Trophoblast cell (in vitro differentiated cells and primary cell): Measurements from ENCODE around the gene OLFM1.

Experiments
- DNase-seq, 2 donors: peaks; one replicate each; pipeline ENCODE4 v3.0.0-alpha.2; 2016
- H2AFZ ChIP-seq: 2 replicates; pipeline ENCODE4 v1.6.1; 2013; ENCODE audit warnings: low read length, moderate library complexity, mild to moderate bottlenecking; ENCODE audit not compliant: insufficient read depth, poor library complexity
- H2AK5ac ChIP-seq: 2 replicates; pipeline ENCODE4 v1.6.1; 2013; ENCODE audit warnings: mild to moderate bottlenecking, low read length
- H2BK120ac ChIP-seq: 2 replicates; pipeline ENCODE4 v1.6.1; 2013; ENCODE audit warnings: low read length, mild to moderate bottlenecking, moderate library complexity; ENCODE audit not compliant: insufficient read depth, poor library complexity
- H2BK12ac ChIP-seq: 2 replicates; pipeline ENCODE4 v1.6.1; 2013; ENCODE audit warnings: mild to moderate bottlenecking, low read length, moderate library complexity
- H2BK5ac ChIP-seq: 2 replicates; pipeline ENCODE4 v1.6.1; 2013; ENCODE audit warnings: low read length, low read depth, moderate library complexity, mild to moderate bottlenecking; ENCODE audit not compliant: poor library complexity
- H3K14ac ChIP-seq: 2 replicates; pipeline ENCODE4 v1.6.1; 2013; ENCODE audit warnings: mild to moderate bottlenecking, low read length
- H3K18ac ChIP-seq: 2 replicates; pipeline ENCODE4 v1.6.1; 2013; ENCODE audit warnings: mild to moderate bottlenecking, low read length
- H3K23ac ChIP-seq: 2 replicates; pipeline ENCODE4 v1.6.1; 2013; ENCODE audit warnings: low read length
- H3K27ac ChIP-seq: 2 replicates; pipeline ENCODE4 v1.5.1; 2013; ENCODE audit warnings: low read depth, mild to moderate bottlenecking, inconsistent platforms, low read length, moderate library complexity
- H3K27me3 ChIP-seq: 2 replicates; pipeline ENCODE4 v1.6.1; 2013; ENCODE audit warnings: inconsistent platforms, mild to moderate bottlenecking, low read length, moderate library complexity; ENCODE audit not compliant: insufficient read depth
- H3K36me3 ChIP-seq, 2 experiments: 1 replicate in 1 of 2; 2 replicates in 1 of 2; pipeline ENCODE4 v1.6.1; 2013; ENCODE audit warnings: low read length in 2 of 2, mild to moderate bottlenecking in 2 of 2, moderate library complexity in 1 of 2; ENCODE audit not compliant: insufficient read depth in 2 of 2, control insufficient read depth in 1 of 2
- H3K4ac ChIP-seq: 2 replicates; pipeline ENCODE4 v1.6.1; 2013; ENCODE audit warnings: low read depth, mild to moderate bottlenecking, low read length, moderate library complexity
- H3K4me1 ChIP-seq, 2 experiments: 1 replicate in 1 of 2; 2 replicates in 1 of 2; pipeline ENCODE4 v1.6.1; 2013; ENCODE audit warnings: low read length in 2 of 2, mild to moderate bottlenecking in 2 of 2, moderate library complexity in 1 of 2; ENCODE audit not compliant: insufficient read depth in 2 of 2, control insufficient read depth in 1 of 2
- H3K4me2 ChIP-seq: 2 replicates; pipeline ENCODE4 v1.6.1; 2013; ENCODE audit warnings: inconsistent platforms, mild to moderate bottlenecking, low read length, moderate library complexity
- H3K4me3 ChIP-seq: 2 replicates; pipeline ENCODE4 v1.5.1; 2013; ENCODE audit warnings: mild to moderate bottlenecking, low read depth, low read length, inconsistent platforms
- H3K79me1 ChIP-seq: one replicate; pipeline ENCODE4 v1.6.1; 2013; ENCODE audit warnings: low read length
- H3K79me2 ChIP-seq: 2 replicates; pipeline ENCODE4 v1.6.1; 2013; ENCODE audit warnings: low read length, mild to moderate bottlenecking; ENCODE audit not compliant: control insufficient read depth, insufficient read depth, poor library complexity
- H3K9ac ChIP-seq: 2 replicates; pipeline ENCODE4 v1.6.1; 2013; ENCODE audit warnings: mild to moderate bottlenecking, low read length
- H3K9me3 ChIP-seq: 2 replicates; pipeline ENCODE4 v1.6.1; 2013; ENCODE audit warnings: low read depth, mild to moderate bottlenecking, control low read depth, inconsistent platforms, low read length; ENCODE audit not compliant: insufficient read depth
- H4K12ac ChIP-seq: 2 replicates; pipeline ENCODE4 v1.6.1; 2013; ENCODE audit warnings: low read depth, mild to moderate bottlenecking, low read length, moderate library complexity
- H4K8ac ChIP-seq: 2 replicates; pipeline ENCODE4 v1.6.1; 2013; ENCODE audit warnings: low read depth, mild to moderate bottlenecking, low read length, moderate library complexity
- H4K91ac ChIP-seq: one replicate; pipeline ENCODE4 v1.6.1; 2013; ENCODE audit warnings: low read depth, mild to moderate bottlenecking, low read length, moderate library complexity
- WGBS: extraction: QIAGEN DNeasy Blood & Tissue Kit; methylation state at CpG from one replicate; pipeline ENCODE4 v1.1.7; 2013; ENCODE audit warnings: missing lambda C conversion rate; ENCODE audit not compliant: insufficient read length, insufficient coverage; ENCODE audit errors: extremely low coverage; 5-methylcytosine and 5-hydroxymethylcytosine counted together

OLFM1 gene

DNA sequence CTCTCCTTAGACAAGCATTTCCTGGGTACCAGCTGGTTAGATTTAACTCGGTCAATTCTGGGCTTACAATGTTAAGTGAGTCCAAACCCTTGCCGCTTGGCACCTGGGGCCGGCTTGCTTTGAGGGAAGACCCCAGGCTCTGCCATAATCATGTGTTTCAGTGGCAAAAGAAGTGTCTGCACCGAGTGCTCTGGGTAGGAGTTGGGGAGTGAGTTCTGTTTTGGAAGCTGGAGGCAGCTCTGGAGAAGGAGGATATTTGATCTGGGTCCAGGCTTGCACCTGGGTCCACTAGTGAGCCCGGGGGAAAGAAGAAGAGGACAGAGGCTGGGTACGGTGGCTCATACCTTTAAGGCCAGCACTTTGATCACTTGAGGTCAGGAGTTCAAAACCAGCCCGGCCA, 8.4 kb upstream of the OLFM1 start:
- Histone ChIP-seq H2AK5ac (no peak overlapping the region), H4K8ac (no peak overlapping the region), H3K4me2 (no peak overlapping the region), H3K4ac (no peak overlapping the region), H3K4me1 (peaks cover 0 to 5% of the 10 kb centered on the region in 2 experiments), H2BK120ac (no peak overlapping the region), H2AFZ (no peak overlapping the region), H4K91ac (no peak overlapping the region), H3K4me3 (no peak overlapping the region), H3K14ac (no peak overlapping the region), H3K79me2 (no peaks in the 10 kb centered on the region), H3K27ac (no peak overlapping the region), H3K18ac (no peak overlapping the region), H2BK12ac (no peak overlapping the region), H3K9ac (no peak overlapping the region), H3K36me3 (no peaks in the 10 kb centered on the region), H3K9me3 (peaks cover 3% of the 10 kb centered on the region), H2BK5ac (no peak overlapping the region), H3K27me3 (peaks cover 21% of the 10 kb centered on the region), H3K23ac (no peak overlapping the region), H3K79me1 (no peaks in the 10 kb centered on the region), H4K12ac (no peak overlapping the region)
- no peak for DNase-seq
- WGBS, result no CpG with 5 or more reads among the region's 7 CpGs

DNA sequence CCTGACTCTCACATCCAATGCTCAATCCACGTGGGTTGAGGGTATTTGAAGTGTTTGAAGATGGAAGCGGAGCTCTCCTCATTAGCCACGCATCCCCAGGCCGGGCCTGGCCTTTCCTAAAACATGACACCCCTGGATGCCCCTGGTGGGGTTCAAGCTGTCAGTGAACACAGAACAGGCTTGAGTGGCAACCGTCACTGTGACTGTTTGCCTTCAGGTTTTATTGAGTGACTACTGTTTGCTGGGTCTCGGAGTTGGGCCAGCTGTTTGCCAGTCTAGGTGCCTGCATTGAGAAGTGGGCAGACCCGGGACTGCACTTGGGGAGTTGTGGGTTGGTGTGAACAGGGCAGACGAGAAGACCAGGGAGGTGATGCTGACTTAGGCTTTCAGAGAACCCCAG, 7.8 kb upstream of the OLFM1 start:
- Histone ChIP-seq H3K27me3 (peaks cover 20% of the 10 kb centered on the region), H2BK5ac (no peak overlapping the region), H3K79me2 (no peaks in the 10 kb centered on the region), H3K79me1 (no peaks in the 10 kb centered on the region), H2BK12ac (no peak overlapping the region), H3K36me3 (no peaks in the 10 kb centered on the region), H4K12ac (no peak overlapping the region), H3K4ac (no peak overlapping the region), H3K27ac (no peak overlapping the region), H4K8ac (no peak overlapping the region), H3K18ac (no peak overlapping the region), H3K9me3 (peaks cover 3% of the 10 kb centered on the region), H4K91ac (no peak overlapping the region), H3K23ac (no peak overlapping the region), H2AFZ (no peak overlapping the region), H3K4me2 (no peak overlapping the region), H3K4me3 (no peak overlapping the region), H3K4me1 (peaks cover 0 to 5% of the 10 kb centered on the region in 2 experiments), H2BK120ac (no peak overlapping the region), H3K14ac (no peak overlapping the region), H2AK5ac (no peak overlapping the region), H3K9ac (no peak overlapping the region)
- WGBS, result no CpG with 5 or more reads among the region's 8 CpGs
- no peak for DNase-seq

DNA sequence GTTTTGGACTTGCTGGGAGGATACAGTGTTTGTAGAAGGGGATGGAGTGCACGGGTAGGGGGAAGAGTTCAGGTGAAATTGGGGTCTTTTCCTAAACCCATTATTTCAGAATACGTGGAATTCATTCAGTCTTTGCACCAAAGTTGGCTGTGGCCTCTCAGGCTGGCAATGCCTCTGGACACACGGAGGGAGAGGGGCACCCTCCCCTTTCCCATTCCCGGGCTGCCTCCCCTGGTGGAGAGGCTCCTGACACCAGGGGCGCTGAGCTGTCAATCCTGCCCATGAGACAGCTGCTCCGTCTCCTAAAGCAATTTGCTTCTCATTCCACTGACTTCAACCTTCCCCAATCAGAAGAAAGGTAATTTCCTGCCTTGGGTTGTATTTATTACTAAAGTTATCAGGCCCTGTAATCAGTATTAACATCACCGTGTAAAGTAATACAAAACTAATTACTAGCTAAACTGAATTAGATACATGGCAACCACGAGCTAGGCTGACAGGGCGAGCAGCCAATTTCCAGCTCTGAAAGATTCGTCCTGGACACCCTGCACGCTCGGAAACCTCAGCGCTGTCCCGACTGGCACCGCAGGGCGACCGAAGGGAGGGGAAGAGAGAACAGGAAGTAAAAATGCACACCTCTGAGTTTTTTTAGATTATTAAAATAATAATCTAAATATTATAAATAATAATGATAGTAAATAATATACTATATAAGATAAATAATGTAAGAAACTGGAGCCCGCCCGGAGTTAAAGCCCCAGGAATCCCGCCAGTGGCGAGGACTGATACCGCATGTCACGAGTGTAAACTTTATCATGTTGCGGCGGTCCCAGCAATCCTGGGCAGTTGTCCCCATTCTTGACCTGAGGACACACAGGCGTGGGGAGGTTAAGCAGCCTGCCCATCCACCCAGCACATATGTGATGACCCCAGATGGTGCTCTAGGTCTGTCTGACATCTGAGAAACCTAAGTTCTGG, 6.9 kb upstream of the OLFM1 start:
- no peaks in the 10 kb centered on the region for H3K4me1 ChIP-seq
- H2BK12ac ChIP-seq, result no peak overlapping the region
- H2AFZ ChIP-seq, result no peak overlapping the region
- H2AK5ac ChIP-seq, result no peak overlapping the region
- no peaks in the 10 kb centered on the region for H3K36me3 ChIP-seq
- no peaks in the 10 kb centered on the region for H3K79me2 ChIP-seq
- no peak overlapping the region for H2BK120ac ChIP-seq
- H3K4ac ChIP-seq, result no peak overlapping the region
- no peak overlapping the region for H3K18ac ChIP-seq
- no peaks in the 10 kb centered on the region for H3K79me1 ChIP-seq
- no peak overlapping the region for H3K14ac ChIP-seq
- H2BK5ac ChIP-seq, result no peak overlapping the region
- no peak overlapping the region for H4K12ac ChIP-seq
- peaks cover 11% of the 10 kb centered on the region for H3K27me3 ChIP-seq
- WGBS, result no CpG with 5 or more reads among the region's 26 CpGs
- DNase-seq, result no peak
- no peak overlapping the region for H3K27ac ChIP-seq
- no peak overlapping the region for H4K91ac ChIP-seq
- no peak overlapping the region for H3K4me2 ChIP-seq
- H4K8ac ChIP-seq, result no peak overlapping the region
- no peaks in the 10 kb centered on the region for H3K9me3 ChIP-seq
- no peak overlapping the region for H3K9ac ChIP-seq
- H3K23ac ChIP-seq, result no peak overlapping the region
- H3K4me3 ChIP-seq, result no peak overlapping the region

DNA sequence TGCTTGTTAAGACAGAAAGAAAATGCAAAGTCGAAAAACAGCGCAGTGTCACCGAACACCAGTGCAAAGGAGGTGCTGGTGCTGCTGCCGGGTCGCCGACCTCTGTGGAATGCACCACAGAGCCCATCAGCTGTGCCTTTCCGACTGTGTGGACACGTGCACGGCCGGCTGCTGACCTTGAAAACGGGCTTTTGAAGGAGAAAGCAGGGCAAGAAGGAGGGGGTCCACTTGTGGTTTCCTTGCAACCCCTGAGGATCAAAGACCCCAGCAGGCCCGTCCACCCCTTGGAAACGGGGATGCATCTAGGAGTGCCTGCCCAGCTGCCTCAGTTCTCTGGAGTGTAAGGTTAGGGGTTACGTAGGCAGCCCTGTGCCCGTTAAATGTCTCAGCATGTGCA, 6.2 kb upstream of the OLFM1 start:
- H2BK120ac ChIP-seq, result no peak overlapping the region
- no peak overlapping the region for H2BK5ac ChIP-seq
- no peak overlapping the region for H2AK5ac ChIP-seq
- no peak overlapping the region for H3K27ac ChIP-seq
- no peak overlapping the region for H3K18ac ChIP-seq
- H4K12ac ChIP-seq, result no peak overlapping the region
- no peak overlapping the region for H3K14ac ChIP-seq
- no peaks in the 10 kb centered on the region for H3K9me3 ChIP-seq
- no peak overlapping the region for H2AFZ ChIP-seq
- H3K9ac ChIP-seq, result no peak overlapping the region
- H3K27me3 ChIP-seq, result peaks cover 5% of the 10 kb centered on the region
- no peak overlapping the region for H3K4me2 ChIP-seq
- no peaks in the 10 kb centered on the region for H3K36me3 ChIP-seq
- H3K79me2 ChIP-seq, result no peaks in the 10 kb centered on the region
- no peaks in the 10 kb centered on the region for H3K79me1 ChIP-seq
- H3K4me1 ChIP-seq, result no peaks in the 10 kb centered on the region
- no peak overlapping the region for H3K23ac ChIP-seq
- H3K4ac ChIP-seq, result no peak overlapping the region
- no peak overlapping the region for H2BK12ac ChIP-seq
- no CpG with 5 or more reads among the region's 15 CpGs for WGBS
- H3K4me3 ChIP-seq, result no peak overlapping the region
- no peak overlapping the region for H4K91ac ChIP-seq
- DNase-seq, result no peak
- H4K8ac ChIP-seq, result no peak overlapping the region
